Right lobe of liver (tissue), 4 donors: ENCODE data around the gene ADARB1.

Experiments used
- POLR2A ChIP-seq: fragments of 450-650 bp; IDR thresholded peaks from one replicate; pipeline ENCODE4 v1.6.1; 2017; ENCODE audit warnings: antibody characterized with exemption, mild to moderate bottlenecking
- TF ChIP-seq, protein P1 (sequence below), 4 donors: fragments of 200-600 bp in 3 of 4; fragments of 450-650 bp in 1 of 4; IDR thresholded peaks; one replicate each; pipeline versions ENCODE4 v1.5.1 to v1.8.0; 2016 to 2022; ENCODE audit warnings: antibody characterized with exemption in 4 of 4, mild to moderate bottlenecking in 2 of 4
- donor health status: DM: no; HTN: no; CAD: no.
- donor health status: DM: no; HTN: no; CAD: no.
- donor health status: DM: no; HTN: yes; CAD: no.

DNA sequence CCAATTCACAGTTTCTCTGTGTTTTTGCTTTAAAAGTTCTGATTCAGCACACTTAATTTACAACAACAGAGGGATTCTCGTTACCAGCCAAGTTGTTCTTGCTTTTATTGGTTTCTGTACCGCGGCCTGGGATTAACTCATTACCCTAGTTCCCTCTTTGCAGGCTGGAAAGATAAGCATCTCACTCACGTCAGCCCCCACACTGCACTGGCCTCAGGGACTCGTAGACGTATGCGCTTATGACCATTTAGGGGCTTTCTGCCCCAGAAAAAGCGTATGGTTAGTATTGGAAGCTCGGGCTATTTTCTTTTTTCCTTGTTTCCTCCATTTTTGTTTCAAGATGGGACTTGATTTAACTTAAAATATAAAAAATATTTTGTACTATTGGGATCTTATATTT is 137.3 kb downstream of the ADARB1 start:
- TF ChIP-seq, protein P1, sequence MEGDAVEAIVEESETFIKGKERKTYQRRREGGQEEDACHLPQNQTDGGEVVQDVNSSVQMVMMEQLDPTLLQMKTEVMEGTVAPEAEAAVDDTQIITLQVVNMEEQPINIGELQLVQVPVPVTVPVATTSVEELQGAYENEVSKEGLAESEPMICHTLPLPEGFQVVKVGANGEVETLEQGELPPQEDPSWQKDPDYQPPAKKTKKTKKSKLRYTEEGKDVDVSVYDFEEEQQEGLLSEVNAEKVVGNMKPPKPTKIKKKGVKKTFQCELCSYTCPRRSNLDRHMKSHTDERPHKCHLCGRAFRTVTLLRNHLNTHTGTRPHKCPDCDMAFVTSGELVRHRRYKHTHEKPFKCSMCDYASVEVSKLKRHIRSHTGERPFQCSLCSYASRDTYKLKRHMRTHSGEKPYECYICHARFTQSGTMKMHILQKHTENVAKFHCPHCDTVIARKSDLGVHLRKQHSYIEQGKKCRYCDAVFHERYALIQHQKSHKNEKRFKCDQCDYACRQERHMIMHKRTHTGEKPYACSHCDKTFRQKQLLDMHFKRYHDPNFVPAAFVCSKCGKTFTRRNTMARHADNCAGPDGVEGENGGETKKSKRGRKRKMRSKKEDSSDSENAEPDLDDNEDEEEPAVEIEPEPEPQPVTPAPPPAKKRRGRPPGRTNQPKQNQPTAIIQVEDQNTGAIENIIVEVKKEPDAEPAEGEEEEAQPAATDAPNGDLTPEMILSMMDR (IDR thresholded peaks at IDR 0.05): no peak
- TF ChIP-seq POLR2A: no peak
